Activated CD8-positive, alpha-beta memory T cell treated with anti-CD3 and anti-CD28 coated beads for 48 hours (primary cell): ENCODE measurements around the gene MACROD2.

ENCODE experiments used
- DNase-seq, 3 experiments: peaks; one replicate each; pipeline ENCODE4 v3.0.0-alpha.2; 2020; ENCODE audit warnings: low read depth in 2 of 3, low spot score in 2 of 3

The MACROD2 gene

GRCh38 chr20:16054985-16055384 lies 2059.7 kb downstream of the MACROD2 start:
- DNase-seq: no peak

DNA sequence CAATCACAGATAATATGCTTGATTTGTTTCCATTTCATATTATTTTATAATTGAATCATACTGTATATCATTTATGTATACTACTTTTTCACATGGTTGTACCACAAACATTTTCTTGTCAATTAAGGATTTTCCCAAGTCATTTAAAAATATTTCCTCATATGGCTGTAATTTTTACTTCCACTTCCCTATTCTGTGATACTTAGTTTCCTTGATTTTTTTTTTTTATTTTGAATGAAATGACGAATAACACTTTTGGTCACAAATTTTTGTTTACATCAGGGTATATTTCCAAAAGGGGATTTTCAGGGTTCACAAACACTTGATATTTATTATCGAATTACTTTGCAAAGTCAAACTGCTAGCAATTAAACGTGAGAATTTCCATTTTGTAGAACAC lies 2062.3 kb downstream of the MACROD2 start:
- DNase-seq: no peak

- no peak for DNase-seq
Measured at GRCh38 chr20:16058268-16058667, 2063.0 kb downstream of the MACROD2 start.

- DNase-seq: no peak
Measured at GRCh38 chr20:16059841-16060240, 2064.5 kb downstream of the MACROD2 start.

DNA sequence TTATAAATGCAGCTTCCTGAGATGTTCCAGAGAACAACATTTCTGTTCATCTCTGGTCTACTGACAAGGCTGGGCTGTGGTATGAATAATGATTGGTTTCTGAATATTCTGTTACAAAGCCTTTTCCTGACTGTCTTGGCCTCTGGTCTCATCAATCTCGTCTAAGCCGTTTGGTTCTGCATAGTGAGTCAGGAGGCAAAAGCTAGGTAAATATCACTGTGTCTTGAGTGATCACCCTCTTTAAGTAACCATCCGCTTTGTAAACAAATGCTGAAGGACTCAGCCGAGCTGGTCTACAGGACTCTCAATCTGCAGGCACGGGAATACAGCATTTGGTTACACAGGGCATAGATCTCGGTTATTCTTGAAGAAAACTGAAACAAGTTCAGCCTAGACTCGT lies 2066.0 kb downstream of the MACROD2 start:
- no peak for DNase-seq

DNA sequence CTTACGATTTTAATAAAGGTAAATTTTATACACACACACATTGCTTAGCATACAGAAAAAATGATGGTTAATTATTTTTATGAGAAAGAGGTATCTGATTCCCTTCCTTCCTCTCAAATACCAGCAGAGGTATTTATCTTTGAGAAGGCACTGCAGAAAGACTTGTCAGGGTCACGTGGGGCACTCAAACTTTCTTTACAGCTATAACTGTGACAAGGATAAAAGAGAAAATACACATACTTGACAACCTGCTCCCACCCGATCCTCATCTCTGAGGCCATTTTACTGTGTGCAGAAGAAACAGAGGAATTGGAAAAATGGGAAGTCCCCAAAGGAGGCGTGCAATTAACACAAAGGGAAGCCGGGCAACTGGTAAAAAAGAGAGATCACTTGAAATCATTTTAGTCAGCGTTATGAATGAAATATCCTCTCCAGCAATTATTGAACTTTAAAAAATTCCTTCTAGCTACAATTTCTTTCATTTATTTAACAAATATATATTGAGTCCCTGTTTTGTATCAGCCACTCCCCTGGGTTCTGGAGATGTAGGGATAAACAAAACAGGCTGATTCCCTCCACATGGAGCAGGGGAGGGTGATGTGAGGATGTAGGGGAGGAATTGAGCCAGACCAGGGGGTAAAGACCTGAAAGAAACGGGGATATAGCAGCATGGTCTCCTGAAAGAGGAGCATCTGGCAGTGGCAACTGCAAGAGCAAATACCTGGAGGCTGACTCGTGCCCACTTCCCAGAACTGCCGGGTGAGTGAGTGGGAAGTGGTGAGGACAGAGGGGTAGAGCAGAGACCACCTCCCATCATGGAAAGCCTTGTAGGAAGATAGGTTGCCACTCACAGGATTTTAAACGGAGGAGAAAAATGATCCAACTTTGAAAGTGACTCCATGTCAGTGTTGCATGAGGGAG lies 2067.6 kb downstream of the MACROD2 start:
- DNase-seq: no peak

DNA sequence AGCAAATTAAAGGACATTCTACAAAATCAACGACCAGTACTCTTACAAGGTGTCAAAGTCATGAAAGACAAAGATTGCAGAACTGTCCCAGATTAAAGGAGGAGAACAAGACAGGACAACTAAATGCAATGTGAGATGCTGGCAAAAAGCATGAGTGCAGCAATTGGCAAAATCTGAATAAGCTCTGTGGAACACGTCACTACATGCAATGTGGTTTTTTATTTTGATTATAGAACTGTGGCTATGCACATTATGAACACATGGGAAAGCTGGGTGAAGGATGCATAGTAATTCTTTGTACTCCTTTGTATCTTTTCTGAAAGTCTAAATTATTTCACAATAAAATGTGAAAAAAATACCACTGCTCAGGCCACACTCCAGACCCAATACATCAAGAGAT lies 2068.6 kb downstream of the MACROD2 start:
- no peak for DNase-seq

DNA sequence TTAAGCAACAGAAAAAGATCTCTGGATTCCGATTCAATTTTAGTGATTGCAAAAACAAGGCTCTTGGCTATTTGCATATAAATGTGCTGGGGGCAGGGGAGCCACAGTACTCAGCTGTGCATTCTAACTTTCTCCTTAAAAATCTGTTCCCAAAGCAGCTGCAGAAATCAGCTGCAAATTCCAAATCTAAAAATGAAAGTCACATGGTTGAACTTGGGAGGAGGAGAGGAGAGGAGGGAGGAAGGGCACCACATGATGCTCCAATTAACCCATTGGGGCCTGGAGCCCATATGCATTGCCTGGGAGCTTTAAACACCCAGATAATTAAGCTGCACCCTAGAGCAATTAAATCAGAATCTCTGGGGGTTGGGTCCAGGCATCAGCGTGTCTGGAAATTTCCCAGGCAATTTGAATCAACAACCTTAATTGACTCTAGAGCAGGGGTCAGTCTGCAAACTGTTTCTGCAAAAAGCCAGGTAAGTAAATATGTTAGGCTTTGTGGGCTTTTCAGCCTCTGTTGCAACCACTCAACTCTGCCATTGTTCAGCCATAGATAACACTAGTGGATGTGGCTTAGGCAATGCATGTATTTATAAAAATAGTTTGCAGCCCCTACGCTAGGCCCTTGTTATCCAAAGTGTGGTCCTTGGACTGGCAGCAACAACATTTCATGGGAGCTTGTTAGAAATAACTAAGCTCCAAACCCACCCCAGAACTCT lies 2069.8 kb downstream of the MACROD2 start:
- no peak for DNase-seq

GRCh38 chr20:16066571-16066970 lies 2071.3 kb downstream of the MACROD2 start:
- no peak for DNase-seq

- DNase-seq: no peak
Measured at GRCh38 chr20:16069389-16070010, 2074.2 kb downstream of the MACROD2 start.

GRCh38 chr20:16072220-16072619 lies 2076.9 kb downstream of the MACROD2 start:
- DNase-seq: no peak

- no peak for DNase-seq
Measured at GRCh38 chr20:16078172-16078898, 2083.0 kb downstream of the MACROD2 start.

DNA sequence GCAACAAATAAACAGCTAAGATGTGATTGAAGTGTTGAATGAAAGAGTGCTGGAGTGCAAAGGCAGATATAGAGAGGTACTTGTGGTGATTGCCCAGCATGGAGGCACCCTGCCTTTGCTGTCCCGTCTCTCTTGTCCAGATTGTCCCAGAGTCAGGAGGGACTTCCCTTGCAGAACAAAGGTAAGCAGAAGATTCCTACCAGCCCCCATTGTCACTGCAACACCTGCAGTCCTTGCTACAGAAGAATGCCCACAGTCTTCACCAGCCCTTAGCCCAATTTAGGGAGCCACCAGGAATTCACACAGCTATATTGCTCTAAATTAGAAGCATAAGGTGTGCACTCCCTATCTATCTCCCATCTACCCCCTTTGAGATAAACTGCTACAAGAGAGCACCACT lies 2086.1 kb downstream of the MACROD2 start:
- no peak for DNase-seq

DNA sequence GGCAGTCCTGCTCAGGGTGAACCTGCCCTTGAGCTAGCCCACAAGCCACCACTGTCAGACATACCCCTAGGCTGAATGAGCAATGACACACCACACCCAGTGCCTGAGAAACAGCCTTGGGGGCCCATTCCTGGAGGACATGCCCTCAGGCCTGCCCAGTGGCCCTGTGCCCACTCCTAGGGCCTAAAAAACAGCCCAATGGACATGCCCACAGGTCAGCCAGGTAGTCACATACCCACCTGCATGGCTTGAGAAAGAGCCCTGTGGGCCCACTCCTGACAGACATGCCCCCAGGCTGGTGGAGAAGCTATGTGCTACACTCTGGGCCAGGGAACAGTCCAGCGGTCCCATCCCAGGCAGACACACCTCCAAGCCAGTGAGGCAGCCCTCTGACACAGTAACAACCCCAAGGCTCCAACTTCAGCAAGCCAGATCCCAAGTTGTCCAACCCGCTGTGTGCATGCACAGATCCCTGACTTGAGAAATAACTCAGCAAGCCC lies 2086.8 kb downstream of the MACROD2 start:
- no peak for DNase-seq

GRCh38 chr20:16083639-16084280 lies 2088.4 kb downstream of the MACROD2 start:
- DNase-seq: no peak

DNA sequence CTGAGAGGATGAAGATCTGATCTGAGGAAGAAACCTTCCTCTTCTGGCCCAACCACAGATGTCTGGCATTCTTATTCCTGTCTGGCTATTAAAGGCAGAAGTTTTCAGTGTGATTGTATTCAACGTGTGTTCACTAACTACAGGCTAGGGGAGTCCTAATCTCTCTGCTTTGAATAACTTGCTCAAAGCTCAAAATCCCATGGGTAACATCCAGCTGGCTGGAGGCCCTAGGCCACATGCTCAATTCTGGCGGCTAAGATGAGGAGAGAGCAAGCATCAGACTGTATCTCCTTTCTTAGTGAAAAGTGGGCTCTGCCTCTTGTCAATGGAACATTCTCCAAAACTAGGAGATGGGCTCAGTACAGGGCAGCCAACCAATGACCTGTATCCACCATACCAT lies 2099.9 kb downstream of the MACROD2 start:
- DNase-seq: no peak

DNA sequence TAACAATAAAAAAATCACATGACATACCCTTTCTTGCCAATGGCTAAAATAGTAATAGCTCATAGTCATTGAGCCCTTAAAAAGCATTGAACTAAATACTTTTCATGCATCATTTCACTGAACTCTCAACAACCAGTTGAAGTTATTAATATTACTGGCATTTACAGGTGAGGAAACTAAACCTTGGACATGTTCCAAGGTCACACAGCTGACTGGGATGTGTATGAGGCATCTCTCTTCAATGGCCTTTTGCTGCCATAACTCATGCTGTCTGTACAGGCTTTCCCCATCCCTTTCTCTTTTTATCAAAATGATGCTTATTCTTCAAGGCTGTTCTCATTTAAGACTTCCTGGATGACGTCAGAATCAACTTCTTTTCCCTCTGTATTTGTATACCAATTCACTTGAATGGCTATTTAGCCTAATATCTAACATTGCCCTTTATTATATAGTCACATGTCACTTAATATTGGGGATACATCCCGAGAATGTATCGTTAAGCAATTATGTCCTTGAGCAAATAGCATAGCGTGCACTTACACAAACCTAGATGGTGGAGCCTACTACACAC lies 2101.5 kb downstream of the MACROD2 start:
- DNase-seq: no peak

GRCh38 chr20:16097788-16098187 lies 2102.5 kb downstream of the MACROD2 start:
- DNase-seq: no peak

- DNase-seq: no peak
Measured at GRCh38 chr20:16098890-16099639, 2103.7 kb downstream of the MACROD2 start.

DNA sequence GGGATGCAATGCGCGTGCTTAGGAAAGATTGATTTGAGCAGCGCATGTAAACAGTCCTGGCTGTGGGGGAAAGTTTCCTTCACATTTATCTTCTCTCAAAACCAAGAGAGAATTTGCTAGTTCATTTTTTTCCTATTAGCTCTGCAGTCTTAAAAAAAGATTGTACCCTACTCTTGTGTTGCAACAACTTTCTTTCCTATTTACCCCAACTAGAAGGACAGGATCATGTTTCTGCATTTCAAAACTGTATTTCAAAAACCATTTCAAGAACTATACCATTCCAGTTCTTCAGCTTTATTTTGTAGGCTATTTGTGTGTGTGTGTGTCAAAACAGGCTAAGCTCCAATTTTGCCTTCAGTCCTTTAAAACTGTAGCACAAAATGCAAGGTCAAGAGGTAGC lies 2104.8 kb downstream of the MACROD2 start:
- no peak for DNase-seq
